ENCODE results near the gene CMIP.

- TF ChIP-seq ZNF274 (IDR thresholded peaks at IDR 0.05; ENCODE audit: low read depth, low read length) (no peak), SUZ12 (IDR thresholded peaks at IDR 0.05; ENCODE audit: extremely low read depth, insufficient read depth, insufficient read length) (no peak)
These were observed 40.5 kb downstream of the CMIP start for GRCh38 chr16:81484908-81485624.

Data from NT2/D1 (cell line).